Hepatocyte (in vitro differentiated cells): ENCODE results near the gene EME2. TPM values are rescaled to one million over a fixed set of nuclear protein-coding genes. Genes with fewer than 3 reads are reported as not detected.
"Not testable (repeated sequence)": the region's sequence is repeated elsewhere in the genome, so short reads cannot be mapped to it uniquely, and the experiment has no call there.

Experiments used
- DNase-seq: peaks from one replicate; pipeline ENCODE4 v3.0.0-alpha.2; 2016; ENCODE audit warnings: low spot score
- H2AFZ ChIP-seq: fragments of 200-600 bp; sonication (generic); 2 replicates; pipeline ENCODE4 v1.6.0; 2016; ENCODE audit warnings: antibody characterized with exemption, mild to moderate bottlenecking
- H3K27ac ChIP-seq: fragments of 200-600 bp; sonication (generic); 2 replicates; pipeline ENCODE4 v1.5.1; 2016; ENCODE audit warnings: mild to moderate bottlenecking
- H3K27me3 ChIP-seq: fragments of 200-600 bp; sonication (generic); 2 replicates; pipeline ENCODE4 v1.6.1; 2016
- H3K36me3 ChIP-seq: fragments of 200-600 bp; sonication (generic); replicated peaks from 2 replicates; pipeline ENCODE4 v1.5.1; 2016; ENCODE audit warnings: low read depth; ENCODE audit not compliant: insufficient read depth
- H3K4me1 ChIP-seq: fragments of 200-600 bp; sonication (generic); 2 replicates; pipeline ENCODE4 v1.5.1; 2016; ENCODE audit warnings: mild to moderate bottlenecking, moderate library complexity; ENCODE audit not compliant: insufficient read depth
- H3K4me2 ChIP-seq: fragments of 200-600 bp; sonication (generic); 2 replicates; pipeline ENCODE4 v1.6.0; 2016
- H3K4me3 ChIP-seq: fragments of 200-600 bp; sonication (generic); 2 replicates; pipeline ENCODE4 v1.5.1; 2016; ENCODE audit warnings: mild to moderate bottlenecking
- H3K79me2 ChIP-seq: fragments of 200-600 bp; sonication (generic); 2 replicates; pipeline ENCODE4 v1.6.0; 2017; ENCODE audit warnings: mild to moderate bottlenecking
- H3K9me2 ChIP-seq: fragments of 200-600 bp; sonication (generic); replicated peaks from 2 replicates; pipeline ENCODE4 v1.6.0; 2017; ENCODE audit warnings: mild to moderate bottlenecking; ENCODE audit not compliant: insufficient read depth
- H3K9me3 ChIP-seq: fragments of 200-600 bp; sonication (generic); 2 replicates; pipeline ENCODE4 v1.5.1; 2016; ENCODE audit warnings: low read depth, mild to moderate bottlenecking
- H4K20me1 ChIP-seq: fragments of 200-600 bp; sonication (generic); 2 replicates; pipeline ENCODE4 v1.6.0; 2016; ENCODE audit warnings: mild to moderate bottlenecking; ENCODE audit not compliant: insufficient read depth, poor library complexity, severe bottlenecking
- EZH2 ChIP-seq: fragments of 200-600 bp; sonication (generic); IDR thresholded peaks from 2 replicates; pipeline ENCODE4 v1.6.1; 2016; ENCODE audit warnings: antibody characterized with exemption, mild to moderate bottlenecking, borderline replicate concordance
- EZH2phosphoT487 ChIP-seq: fragments of 200-600 bp; sonication (generic); IDR thresholded peaks from one replicate; pipeline ENCODE4 v1.6.1; 2018; ENCODE audit warnings: antibody characterized with exemption, mild to moderate bottlenecking, low read depth, moderate library complexity; ENCODE audit not compliant: unreplicated experiment, severe bottlenecking
- WGBS: methylation state at CpG from one replicate; pipeline ENCODE4 v1.1.6; 2016; ENCODE audit warnings: low lambda C conversion rate; ENCODE audit errors: missing lambda C conversion rate; 5-methylcytosine and 5-hydroxymethylcytosine counted together
- polyA plus RNA-seq: library from polyadenylated mRNA; unstranded; fragments of >200 nt; fragmentation: Nextera tagmentation; extraction: Ambion mirVana; gene quantifications from 2 replicates; pipeline ENCODE4 v1.2.1, GENCODE V29; 2016
- total RNA-seq: library from RNA; depleted of rRNA; stranded (reverse); fragments of >200 nt; gene quantifications from 2 replicates; pipeline ENCODE4 v1.2.3, GENCODE V29; 2014
- TF ChIP-seq, protein P1 (sequence below): fragments of 200-600 bp; sonication (generic); IDR thresholded peaks from 2 replicates; pipeline ENCODE4 v1.5.1; 2016; ENCODE audit warnings: antibody characterized with exemption, mild to moderate bottlenecking; ENCODE audit not compliant: poor library complexity

The EME2 gene
- total and polyA plus RNA-seq, 2 experiments from 2014 or later, result 17.7 to 20.8 TPM

DNA sequence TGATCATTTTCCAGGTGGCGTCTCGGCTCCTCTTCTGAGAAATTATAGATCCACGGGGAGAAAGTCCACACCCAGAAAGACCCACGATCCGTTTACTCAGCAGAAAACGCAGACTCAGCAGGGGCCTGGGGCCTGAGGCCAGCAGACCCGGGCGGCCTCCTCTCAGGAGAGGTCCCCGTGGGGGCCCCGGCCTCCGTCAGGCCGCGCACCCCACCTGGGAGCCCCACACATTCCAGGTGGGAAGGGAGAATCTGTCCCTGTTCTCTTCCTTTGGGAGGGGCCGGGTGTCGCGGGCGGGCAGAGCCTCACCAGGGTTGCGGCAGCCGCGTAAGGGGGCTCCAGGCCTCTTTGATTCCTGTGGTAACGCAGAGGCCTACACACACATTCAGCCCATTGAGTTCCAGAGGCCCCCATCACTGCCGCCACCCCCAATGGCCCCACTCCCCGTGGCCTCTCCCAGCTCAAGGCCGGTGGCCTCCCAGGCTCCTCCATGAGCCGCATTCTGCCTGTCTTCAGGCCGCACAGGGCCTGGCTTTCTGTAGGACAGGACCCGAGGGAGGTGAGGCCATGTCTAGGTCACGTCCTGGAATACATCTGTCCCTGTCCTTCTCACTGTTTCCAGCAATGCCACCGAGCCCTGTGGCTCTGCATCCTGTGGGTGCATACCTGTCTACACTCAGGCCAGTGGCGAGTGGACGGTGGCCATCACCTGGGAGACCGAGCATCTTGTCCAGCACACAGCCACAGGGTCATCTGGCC lies 22.5 kb downstream of the EME2 start:
- peak; percentile 3 for DNase-seq
- 88% methylated on average over 26 of the region's 32 CpGs for WGBS
- Histone ChIP-seq H3K27me3 (no peaks in the 10 kb centered on the region), H3K9me3 (no peaks in the 10 kb centered on the region), H3K27ac (peak overlapping the region; percentile 83), H3K79me2 (no peaks in the 10 kb centered on the region), H3K4me3 (no peak overlapping the region), H3K4me1 (peaks cover 14% of the 10 kb centered on the region), H2AFZ (no peak overlapping the region), H3K36me3 (no peaks in the 10 kb centered on the region), H4K20me1 (no peaks in the 10 kb centered on the region), H3K9me2 (no peaks in the 10 kb centered on the region), H3K4me2 (peak overlapping the region; percentile 30)
- TF ChIP-seq EZH2phosphoT487 (no peak), EZH2 (no peak)
- TF ChIP-seq, protein P1, sequence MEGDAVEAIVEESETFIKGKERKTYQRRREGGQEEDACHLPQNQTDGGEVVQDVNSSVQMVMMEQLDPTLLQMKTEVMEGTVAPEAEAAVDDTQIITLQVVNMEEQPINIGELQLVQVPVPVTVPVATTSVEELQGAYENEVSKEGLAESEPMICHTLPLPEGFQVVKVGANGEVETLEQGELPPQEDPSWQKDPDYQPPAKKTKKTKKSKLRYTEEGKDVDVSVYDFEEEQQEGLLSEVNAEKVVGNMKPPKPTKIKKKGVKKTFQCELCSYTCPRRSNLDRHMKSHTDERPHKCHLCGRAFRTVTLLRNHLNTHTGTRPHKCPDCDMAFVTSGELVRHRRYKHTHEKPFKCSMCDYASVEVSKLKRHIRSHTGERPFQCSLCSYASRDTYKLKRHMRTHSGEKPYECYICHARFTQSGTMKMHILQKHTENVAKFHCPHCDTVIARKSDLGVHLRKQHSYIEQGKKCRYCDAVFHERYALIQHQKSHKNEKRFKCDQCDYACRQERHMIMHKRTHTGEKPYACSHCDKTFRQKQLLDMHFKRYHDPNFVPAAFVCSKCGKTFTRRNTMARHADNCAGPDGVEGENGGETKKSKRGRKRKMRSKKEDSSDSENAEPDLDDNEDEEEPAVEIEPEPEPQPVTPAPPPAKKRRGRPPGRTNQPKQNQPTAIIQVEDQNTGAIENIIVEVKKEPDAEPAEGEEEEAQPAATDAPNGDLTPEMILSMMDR, result no peak

DNA sequence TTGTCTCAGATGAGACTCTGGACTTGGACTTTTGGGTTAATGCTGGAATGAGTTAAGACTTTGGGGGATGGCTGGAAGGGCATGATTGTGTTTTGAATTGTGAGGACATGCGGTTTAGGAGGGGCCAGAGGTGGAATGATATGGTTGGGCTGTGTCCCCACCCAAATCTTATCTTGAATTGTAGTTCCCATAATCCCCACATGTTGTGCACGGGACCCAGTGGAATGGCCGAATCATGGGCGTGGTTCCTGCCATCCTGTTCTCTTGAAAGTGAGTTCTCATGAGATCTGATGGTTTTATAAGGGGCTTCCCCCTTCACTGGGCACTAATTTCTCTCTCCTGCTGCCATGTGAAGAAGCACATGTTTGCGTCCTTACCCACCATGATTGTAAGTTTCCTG lies 26.7 kb downstream of the EME2 start:
- not testable (repeated sequence) for H3K9me2 ChIP-seq, H3K36me3 ChIP-seq
- WGBS, result 77% methylated on average over 5 of the region's 5 CpGs

DNA sequence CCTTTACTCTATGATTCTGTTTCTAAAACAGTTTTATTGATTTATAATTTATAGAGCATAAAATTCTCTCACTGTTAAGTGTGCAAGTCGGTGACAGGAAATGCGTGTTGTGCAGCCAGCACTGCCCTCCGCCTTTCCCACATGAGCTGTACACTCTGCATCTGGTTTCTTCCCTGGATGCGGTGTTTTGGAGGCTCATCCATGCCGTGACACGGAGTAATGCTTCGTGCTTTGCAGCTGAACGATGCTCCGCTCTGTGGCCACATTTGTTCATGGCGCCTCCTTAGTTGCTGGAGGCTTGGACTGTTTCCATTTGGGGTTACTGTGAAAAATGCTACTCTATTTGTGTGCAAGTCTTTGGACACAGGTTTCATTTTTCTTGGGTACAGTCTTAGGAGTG lies 28.1 kb downstream of the EME2 start:
- Histone ChIP-seq H3K9me2 (no peaks in the 10 kb centered on the region), H3K79me2 (no peaks in the 10 kb centered on the region), H3K4me3 (no peak overlapping the region), H3K4me1 (no peaks in the 10 kb centered on the region), H3K4me2 (no peak overlapping the region), H3K9me3 (no peaks in the 10 kb centered on the region), H4K20me1 (no peaks in the 10 kb centered on the region), H3K27me3 (no peaks in the 10 kb centered on the region), H2AFZ (no peak overlapping the region), H3K27ac (no peak overlapping the region), H3K36me3 (no peaks in the 10 kb centered on the region)
- WGBS, result 91% methylated on average over 10 of the region's 10 CpGs
- TF ChIP-seq EZH2, result no peak
- TF ChIP-seq EZH2phosphoT487, result no peak
- TF ChIP-seq, protein P1, result no peak
- no peak for DNase-seq

More for the DNA sequence above, 26.7 kb downstream of the EME2 start:
- H3K79me2 ChIP-seq, H3K4me1 ChIP-seq, H3K4me2 ChIP-seq, H4K20me1 ChIP-seq, H3K27me3 ChIP-seq, H3K9me3 ChIP-seq, DNase-seq, H3K27ac ChIP-seq, H3K4me3 ChIP-seq, H2AFZ ChIP-seq: not testable (repeated sequence)

DNA sequence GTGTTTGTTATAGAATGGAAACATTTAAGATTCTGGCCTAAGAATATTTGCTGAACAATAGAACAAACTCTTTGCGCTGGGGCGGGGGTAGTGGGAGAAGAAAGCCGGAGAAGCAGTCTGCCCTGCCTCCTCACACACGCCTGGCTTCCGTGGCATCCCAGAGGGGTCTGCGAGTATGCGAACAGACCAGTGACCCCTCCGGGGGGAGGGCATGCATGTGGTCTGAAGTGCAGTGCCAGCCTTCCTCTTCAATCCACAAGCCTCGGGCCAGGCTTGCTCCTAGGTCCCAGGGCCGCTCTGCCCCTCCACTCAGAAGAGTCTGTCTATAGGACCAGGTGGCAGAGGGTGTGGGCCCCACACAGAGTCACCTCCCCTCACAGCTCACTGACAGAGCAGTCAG lies 35.0 kb downstream of the EME2 start:
- H3K36me3 ChIP-seq, result no peaks in the 10 kb centered on the region

More for the DNA sequence above, 35.0 kb downstream of the EME2 start:
- Histone ChIP-seq H4K20me1 (no peaks in the 10 kb centered on the region), H3K9me3 (no peaks in the 10 kb centered on the region), H3K4me1 (no peaks in the 10 kb centered on the region), H2AFZ (no peak overlapping the region), H3K27me3 (no peaks in the 10 kb centered on the region), H3K27ac (no peak overlapping the region), H3K9me2 (no peaks in the 10 kb centered on the region), H3K4me2 (no peak overlapping the region), H3K4me3 (no peak overlapping the region), H3K79me2 (no peaks in the 10 kb centered on the region)
- no peak for DNase-seq
- no peak for TF ChIP-seq EZH2phosphoT487
- no peak for TF ChIP-seq EZH2
- TF ChIP-seq, protein P1, result no peak
- WGBS, result 90% methylated on average over 10 of the region's 10 CpGs
